HG03439 (cell line): ENCODE data around the gene MX1.

Experiments used
- ATAC-seq: cut with Tn5 transposase; IDR thresholded peaks from one replicate; pipeline ENCODE4 v1.9.1; 2021; ENCODE audit warnings: mild to moderate bottlenecking, moderate library complexity; ENCODE audit not compliant: unreplicated experiment

MX1 gene, protein sequence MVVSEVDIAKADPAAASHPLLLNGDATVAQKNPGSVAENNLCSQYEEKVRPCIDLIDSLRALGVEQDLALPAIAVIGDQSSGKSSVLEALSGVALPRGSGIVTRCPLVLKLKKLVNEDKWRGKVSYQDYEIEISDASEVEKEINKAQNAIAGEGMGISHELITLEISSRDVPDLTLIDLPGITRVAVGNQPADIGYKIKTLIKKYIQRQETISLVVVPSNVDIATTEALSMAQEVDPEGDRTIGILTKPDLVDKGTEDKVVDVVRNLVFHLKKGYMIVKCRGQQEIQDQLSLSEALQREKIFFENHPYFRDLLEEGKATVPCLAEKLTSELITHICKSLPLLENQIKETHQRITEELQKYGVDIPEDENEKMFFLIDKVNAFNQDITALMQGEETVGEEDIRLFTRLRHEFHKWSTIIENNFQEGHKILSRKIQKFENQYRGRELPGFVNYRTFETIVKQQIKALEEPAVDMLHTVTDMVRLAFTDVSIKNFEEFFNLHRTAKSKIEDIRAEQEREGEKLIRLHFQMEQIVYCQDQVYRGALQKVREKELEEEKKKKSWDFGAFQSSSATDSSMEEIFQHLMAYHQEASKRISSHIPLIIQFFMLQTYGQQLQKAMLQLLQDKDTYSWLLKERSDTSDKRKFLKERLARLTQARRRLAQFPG

DNA sequence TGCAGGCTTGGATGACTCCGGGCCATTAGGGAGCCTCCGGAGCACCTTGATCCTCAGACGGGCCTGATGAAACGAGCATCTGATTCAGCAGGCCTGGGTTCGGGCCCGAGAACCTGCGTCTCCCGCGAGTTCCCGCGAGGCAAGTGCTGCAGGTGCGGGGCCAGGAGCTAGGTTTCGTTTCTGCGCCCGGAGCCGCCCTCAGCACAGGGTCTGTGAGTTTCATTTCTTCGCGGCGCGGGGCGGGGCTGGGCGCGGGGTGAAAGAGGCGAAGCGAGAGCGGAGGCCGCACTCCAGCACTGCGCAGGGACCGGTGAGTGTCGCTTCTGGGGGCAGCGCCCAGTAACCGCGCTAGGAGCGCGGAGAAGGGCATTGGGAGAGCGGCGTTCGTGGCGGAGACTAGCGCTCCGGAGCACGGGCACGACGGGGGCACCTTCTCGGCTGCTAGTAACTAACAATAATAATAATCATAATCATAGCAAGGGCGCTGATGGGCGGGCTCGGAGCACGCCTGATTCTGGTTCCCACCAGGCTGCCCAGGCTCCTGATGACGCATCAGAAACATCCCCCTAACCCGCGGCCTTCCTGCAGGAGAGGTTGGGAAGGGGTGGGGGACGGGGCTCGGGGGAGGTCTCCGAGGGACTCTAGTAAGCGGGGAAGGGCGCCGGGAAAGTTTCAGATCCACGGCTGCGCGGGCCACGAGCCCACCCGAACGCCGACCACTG, at the start of gene MX1:
TSS of gene MX1 (plus strand) at position 286 of the 722 bp plus-strand sequence. CDS start 5,832 bp downstream, outside the sequence.
- peak; percentile 83 for ATAC-seq

DNA sequence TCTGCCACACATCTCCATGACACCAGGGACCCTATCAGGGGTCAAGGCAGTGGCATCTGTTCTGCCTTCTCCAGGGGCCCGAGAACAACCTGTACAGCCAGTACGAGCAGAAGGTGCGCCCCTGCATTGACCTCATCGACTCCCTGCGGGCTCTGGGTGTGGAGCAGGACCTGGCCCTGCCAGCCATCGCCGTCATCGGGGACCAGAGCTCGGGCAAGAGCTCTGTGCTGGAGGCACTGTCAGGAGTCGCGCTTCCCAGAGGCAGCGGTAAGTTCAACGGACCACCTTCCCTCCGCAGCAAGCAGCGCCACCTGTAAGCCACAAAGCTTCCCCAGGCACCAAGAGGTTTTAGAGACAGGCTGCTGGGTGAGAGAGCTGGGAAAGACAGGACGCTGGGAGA, 48.3 kb upstream of the MX1 start:
- ATAC-seq: no peak

DNA sequence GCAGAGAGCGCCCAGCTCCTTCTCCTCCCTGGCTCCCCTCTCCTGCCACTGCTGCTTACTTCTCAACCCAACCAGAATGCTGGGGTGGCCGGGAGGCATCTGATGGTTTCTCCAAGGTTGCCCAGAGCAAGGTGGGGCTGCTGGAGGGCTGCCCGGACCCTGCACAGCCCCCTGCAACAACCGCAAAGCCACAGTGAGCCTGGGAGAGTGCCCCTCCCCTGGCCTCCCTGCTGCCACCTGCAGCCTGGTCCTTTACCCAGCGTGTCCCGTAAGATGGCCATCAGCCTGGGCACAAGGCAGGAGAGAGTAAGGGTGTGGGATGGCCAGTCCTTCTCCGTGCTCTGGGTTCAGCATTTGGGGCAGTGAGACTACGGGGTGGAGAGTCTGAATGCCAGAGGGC, 47.2 kb upstream of the MX1 start:
- ATAC-seq: no peak

DNA sequence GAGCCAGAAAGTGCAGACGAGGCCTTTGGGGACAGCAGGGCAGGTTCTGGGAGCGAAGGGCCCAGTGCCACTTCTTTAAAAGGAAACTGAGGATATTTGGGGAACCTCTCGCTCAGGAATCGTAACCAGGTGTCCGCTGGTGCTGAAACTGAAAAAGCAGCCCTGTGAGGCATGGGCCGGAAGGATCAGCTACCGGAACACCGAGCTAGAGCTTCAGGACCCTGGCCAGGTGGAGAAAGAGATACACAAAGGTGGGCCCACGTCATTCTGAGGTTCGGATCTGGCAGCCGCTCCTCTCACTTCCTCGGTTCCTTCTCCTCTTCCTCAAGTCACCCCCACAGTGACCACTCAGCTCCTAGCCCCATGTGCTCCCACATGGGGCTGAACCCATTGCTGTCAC, 46.1 kb upstream of the MX1 start:
- ATAC-seq: no peak

DNA sequence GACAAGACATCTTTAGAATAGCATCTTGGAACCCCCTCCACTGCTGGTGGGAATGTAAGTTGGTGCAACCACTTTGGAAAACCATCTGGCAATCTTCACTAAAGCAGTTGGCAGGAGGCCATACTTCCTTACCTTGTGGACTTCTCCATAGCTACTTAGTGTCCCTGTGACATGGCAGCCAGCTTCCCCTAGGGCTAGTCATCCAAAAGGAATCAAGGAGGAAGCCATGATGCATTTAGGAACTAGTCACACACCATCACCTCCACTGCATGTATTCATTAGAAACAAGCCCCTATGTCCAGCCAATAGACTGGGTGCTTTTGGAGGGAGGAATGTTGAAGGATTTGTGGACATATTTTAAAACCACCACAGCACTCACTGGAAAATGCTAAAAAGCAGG, 44.3 kb upstream of the MX1 start:
- ATAC-seq: no peak

DNA sequence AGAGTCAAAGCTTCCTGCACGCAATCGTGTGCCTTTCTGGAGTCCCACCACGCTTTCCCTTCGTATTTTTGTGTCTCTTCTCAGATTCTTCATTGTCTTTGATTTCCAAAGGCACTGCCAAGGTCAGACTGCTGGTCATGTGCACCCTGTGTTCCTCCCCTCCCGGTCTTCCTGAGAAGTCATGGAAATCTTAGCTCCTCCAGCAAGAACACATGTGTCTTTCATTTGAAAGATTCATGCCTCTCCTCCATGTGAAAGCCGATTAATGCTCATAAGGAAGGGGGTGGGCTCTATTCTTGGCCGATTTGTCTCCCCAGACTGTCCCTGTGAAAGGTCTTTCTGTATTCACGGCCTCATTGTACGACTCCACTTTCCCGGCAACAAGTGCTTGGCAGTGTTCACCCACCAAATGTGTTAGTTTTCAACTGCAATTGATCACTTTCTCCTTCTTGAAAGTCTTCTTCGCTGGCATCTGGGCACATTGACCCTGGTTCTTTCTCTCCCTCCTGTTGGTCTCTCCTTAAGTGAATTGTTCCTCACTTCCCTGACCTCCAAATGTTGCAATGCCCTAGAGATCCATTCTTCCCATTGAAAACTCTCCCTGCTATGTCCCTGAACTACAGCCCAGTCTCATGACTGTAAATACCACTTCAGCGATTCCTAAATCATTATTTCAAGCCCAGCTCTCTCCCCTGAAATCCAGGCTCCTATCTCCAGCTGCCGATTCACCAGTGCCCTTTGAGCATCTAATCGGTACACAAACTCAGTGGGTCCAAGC, 38.8 kb upstream of the MX1 start:
- ATAC-seq: no peak

DNA sequence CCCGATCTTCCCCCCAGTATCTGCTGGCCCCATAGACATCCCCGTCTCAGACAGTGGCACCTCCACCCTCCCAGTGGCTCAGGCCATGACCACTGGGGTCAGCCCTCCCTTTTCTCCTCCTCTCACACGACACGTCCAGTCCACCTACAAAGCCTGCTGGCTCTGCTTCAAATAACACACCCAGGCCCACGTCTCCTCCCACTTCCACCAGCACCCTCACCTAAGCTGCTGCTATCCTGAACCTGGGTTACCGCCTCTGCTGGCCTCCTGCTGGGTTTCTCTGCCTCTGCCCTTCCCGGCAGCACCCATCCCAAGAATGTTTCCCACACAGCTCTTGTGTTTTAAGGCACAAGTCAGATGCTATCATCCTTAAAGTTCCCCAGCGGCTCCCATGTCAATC, 38.2 kb upstream of the MX1 start:
- ATAC-seq: no peak

DNA sequence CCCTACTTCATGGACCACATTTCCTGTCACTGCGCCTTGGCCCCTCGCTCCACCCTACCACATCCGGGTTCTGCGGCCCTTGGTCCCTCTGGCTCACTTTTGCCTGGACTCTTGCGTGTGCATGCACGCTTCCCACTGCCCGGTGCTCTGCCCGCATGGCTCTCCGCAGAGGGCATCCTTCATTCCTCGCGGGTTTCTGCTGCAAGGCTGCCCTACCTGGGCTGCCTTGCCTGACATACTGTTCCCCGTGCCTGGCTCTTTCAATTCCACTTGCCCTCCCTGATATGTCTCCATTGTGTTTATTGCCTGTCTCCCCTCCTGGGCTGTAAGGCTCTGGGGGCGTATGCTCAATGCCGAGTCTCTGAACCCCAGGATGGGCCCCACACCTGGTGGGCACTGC, 37.8 kb upstream of the MX1 start:
- no peak for ATAC-seq

DNA sequence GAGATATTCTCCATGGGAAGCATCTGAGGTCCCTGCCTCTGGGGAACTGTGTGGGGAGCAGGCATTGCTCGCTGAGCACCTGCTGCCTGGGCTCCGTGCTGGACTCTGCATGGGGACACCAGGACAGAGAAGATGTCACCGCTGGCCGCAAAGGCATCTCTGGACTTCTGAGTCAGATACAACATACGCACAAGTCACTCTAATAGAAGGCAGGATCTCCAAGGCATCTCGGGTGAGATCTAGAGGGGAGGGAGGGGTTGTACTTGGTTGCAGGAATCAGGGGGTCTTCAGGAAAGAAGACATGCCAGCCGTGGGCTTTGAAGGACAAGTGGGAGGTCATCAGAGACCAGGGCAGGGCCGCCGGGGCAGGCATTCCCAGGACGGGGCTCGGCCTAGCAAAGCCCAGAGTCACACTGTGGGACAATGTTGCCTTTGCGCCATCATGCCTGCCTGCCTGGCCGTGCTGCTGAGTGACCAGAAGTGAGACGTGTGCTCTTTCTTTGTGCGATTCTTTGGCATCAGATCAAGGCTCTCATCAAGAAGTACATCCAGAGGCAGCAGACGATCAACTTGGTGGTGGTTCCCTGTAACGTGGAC, 35.9 kb upstream of the MX1 start:
- ATAC-seq: no peak

DNA sequence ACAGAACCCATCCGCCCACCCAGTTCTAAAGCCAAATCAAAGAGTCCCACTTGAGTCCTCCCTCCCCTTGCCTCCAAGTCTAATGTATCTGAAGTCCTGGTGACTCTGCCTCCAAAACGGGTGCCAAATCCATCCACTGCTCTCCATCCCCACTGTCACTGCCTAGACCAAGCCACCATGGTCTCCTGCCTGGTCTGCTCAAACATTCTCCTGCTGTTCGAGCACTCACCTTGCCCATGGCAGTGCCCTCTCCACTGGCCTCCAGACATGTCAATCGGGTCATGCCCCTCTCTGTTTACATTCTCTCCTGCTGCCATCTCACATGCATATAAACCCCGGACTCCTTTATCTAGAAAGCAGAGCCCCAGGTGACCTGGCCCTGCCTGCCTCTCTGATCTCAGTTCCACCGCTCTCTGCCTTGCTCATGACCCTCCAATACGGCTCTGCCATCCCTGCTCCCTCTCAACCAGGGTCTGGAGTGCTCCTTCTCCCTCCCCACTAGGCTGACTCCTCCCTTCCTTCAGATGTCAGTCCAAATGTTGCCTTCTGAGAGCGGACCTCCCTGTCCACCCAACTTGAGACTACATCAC, 32.1 kb upstream of the MX1 start:
- no peak for ATAC-seq

DNA sequence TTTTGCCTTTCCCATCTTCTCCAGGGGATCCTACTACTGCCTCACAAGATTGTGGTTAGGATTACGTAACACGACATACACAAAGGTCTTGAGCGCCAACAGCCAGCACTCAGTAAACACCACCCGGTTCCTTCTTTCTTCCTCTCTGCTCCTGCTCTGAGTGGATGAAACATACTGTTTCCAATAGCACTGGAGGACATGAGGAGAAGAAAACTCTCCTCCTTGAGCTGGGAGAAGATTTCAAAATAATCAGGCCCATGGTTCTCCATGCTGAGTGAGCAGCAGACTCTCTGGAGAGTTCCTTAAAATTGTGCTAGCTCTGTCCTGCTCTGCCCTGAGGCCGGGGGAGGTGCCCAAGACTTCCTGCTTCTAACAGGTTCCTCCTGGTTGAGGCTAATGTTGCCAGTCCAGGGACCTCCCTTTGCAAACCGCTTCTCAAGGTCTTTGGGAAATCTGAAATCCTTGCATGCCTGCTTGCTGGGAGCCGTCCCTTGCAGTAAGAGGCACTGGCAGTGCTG, 29.4 kb upstream of the MX1 start:
- no peak for ATAC-seq

DNA sequence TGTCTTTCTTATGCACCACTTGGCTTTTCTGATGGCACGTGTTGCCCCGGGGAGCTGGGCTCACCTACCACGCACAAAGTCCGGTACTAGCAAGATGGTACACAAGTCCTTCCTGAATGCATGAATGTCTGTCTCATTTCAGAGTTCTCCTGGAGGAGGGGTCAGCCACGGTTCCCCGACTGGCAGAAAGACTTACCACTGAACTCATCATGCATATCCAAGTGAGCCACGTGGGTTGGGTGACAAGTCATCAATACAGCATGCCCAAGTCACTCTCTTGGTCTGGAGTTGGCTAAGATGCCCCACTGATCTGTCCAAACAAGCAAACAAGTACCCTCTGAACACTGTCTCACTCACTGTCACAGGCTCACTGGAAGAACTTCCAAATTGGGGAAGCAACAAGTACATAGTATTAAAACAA, 28.6 kb upstream of the MX1 start:
- no peak for ATAC-seq

DNA sequence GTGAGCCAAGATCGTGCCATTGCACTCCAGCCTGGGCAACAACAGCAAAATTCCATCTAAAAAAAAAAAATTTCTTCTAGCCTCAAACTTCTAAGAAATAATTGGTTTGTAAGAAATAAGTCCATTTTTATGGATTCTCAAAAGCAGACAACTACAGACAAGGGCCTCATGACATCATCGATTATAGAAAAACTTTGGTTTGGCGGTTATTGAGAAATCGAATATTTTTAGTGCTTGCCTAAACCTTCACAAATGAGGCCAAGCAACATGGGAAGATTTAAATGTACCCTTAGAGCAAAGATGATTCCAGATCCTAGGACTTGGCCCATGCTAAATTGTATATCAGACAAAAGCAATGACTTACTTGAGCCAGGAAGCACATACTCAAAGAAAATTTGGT, 27.8 kb upstream of the MX1 start:
- no peak for ATAC-seq

DNA sequence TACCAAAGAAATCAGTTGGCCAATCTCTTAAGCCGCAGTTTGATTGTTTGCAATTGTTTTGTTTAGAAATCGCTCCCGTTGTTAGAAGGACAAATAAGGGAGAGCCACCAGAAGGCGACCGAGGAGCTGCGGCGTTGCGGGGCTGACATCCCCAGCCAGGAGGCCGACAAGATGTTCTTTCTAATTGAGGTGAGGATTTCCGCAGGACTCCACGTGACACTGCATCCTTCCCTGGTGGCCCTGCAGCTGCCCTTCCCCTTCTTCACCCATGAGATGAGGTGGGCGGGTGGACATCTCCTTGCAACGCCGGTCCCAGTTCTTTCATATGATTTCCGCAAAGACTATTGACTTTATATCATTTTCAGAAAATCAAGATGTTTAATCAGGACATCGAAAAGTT, 27.2 kb upstream of the MX1 start:
- ATAC-seq: no peak

DNA sequence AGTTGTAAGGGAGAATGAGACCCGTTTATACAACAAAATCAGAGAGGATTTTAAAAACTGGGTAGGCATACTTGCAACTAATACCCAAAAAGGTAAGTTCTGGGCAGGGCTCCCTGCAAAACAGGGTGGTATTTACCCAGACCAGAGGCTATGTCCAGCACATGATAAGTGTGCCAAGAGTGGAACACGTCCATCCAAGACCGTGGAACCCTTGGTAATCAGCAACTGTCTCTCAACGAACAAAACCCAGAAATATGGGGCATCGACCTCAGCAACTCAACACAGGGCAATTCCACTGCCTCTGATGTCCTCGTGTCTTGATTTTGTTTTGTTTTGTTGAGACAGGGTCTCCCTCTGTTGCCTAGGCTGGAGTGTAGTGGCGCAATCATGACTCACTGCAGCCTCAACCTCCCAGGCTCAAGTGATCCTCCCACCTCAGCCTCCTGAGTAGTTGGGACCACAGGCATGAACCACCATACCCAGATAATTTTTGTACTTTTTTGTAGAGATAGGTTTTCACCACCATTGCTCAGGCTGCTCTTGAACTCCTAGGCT, 26.7 kb upstream of the MX1 start:
- ATAC-seq: no peak

DNA sequence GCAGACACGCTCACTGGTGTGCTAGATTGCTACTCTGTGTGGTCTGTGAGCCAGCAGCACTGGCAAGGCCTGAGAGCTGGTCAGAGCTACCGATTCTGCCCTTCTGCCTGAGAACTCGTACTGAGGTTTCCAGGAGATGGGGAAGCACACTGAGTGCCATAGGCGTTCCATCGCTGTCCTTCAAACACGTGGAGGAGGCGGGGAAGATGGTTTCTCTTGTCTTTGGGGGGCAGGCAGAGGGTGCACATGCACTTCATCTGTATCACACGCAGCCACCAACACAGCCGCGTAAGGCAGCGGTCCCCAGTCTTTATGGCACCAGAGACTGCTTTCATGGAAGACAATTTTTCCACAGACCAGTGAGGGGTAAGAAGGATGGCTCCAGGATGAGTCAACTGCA, 23.8 kb upstream of the MX1 start:
- no peak for ATAC-seq

DNA sequence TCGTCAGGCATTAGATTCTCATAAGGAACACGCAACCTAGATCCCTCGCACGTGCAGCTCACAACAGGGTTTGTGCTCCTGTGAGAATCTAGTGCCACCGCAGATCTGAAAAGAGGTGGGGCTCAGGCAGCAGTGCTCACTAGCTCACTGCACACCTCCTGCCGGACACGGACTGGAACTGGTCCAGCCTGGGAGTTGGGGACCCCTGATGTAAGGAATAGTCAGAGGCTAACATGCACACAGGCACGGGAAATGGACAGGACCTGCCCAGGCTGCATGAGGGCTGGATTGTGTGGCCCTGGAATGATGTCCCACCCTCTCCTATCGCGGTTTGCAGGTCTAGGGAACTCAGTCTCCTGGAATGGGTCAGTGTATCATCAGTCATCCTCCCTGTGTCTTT, 23.2 kb upstream of the MX1 start:
- ATAC-seq: no peak

DNA sequence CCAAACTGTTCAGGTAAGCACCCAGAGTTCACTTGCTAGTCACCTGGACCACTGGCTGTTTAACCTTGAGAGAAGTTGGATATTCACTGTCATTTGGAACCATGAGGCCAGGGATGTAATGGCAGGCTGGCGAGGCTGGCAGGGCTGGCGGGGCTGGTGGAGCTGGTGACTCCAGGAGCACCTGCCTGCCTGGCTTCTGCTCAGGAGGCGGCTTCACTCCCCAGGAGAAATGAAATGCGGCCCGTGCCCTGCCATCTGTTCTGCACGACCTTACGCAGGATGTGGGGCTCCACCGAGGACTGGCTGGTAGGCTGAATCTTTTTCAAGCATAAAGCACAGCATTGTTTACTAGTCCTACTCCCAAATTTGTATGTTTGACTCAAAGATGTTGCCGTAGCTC, 22.7 kb upstream of the MX1 start:
- no peak for ATAC-seq

DNA sequence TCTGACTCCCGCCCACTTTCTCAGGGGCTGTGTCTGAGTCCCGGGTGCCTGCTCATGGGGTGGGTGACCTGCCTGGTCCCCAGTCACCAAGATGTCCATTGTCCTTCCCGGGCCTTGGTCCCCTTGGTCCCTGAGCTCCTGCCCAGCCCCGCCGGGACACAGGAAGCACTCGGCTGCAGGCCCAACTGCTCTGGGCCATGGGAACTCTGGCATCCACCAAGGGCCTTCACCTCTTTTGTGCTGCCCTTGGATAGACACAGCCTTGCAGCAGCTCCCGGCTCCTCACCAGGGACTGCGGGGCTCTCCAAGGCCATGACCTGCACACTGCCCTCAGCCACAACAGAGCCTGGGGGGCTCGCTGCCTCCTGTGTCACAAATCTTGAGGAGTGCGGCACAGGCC, 22.1 kb upstream of the MX1 start:
- ATAC-seq: no peak

DNA sequence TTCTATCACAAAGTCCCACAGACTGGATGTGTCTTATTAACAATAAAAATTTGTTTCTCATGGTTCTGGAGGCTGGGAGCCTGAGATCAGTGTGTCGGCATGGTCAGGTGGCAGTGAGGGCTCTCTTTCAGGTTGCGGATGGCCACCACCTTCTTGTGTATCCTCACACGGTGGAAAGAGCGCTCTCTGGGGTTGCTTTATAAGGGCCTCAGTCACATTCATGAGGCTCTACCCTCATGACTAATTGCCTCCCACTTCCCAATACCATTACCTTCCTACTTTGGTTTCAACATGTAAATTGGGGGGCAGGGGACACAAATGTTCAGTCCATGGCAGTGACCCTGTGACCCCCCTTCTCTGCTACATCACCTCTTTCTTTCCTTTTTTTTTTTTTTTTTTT, 20.7 kb upstream of the MX1 start:
- no peak for ATAC-seq
